ENCODE results near the gene PTCD3.

PTCD3 gene

DNA sequence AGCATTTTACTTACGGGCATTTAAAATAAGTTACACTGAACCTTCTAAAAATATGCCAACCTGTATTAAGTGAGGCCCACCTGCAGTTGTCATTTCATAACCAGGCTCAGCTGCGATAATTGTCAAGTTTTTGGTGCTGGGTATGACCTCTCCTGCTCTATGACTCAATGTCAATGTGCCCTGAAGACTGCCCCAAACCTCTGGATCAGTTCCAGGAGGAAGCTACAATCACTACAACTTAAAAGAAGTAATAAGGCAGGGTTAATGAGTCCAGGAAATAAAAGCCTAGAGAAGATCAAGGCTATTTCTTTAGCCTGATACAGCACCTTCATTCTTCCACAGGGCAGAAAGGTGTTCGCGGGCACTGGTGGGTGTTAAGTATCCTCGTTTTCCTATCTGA, 23.3 kb upstream of the PTCD3 start:
- no peak for DNase-seq (ENCODE audit: low read depth)

DNA sequence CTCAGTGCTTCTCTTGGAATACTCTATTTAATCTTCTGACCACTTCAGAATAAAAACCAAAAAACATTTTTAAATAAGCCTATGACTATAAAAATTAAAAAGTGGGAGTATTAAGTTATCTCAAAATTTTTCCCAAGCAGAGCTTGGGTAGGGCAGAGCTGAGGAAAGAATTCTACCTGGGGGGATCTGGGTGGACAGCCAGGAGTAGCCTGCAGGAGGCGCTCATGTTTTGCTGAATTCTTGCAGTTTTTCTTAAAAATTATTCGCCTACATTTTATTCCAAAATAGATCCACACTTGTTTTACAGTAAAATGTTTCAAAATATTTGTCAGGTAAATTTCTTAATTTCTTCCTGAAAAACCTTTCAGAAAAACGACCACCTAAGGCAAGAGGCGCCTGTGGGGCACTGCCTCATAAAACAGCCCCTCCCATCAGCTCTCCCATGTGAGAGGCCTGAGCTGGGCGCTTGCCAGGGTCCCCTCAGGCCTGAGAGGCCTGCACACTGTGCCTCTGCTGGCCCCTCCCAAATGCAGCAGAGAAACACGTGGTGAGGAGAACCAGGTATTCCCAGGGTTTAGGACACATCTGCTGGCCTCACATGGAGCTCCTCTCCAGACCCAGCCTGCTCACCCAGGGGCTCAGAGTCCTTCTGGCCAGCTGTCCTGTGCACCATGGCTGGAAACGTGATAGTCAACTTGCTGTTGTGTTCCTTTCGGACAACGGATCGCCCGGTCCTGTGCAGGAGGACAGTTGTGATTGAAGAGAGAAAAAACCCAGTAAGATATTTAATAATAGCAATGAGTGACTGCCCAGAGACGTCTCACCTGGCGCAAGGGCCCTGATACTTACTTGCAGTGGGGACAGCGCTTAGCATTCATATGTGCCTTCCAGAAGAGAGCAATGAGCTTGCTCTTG, 17.8 kb upstream of the PTCD3 start:
- no peak for DNase-seq (ENCODE audit: low read depth)

DNA sequence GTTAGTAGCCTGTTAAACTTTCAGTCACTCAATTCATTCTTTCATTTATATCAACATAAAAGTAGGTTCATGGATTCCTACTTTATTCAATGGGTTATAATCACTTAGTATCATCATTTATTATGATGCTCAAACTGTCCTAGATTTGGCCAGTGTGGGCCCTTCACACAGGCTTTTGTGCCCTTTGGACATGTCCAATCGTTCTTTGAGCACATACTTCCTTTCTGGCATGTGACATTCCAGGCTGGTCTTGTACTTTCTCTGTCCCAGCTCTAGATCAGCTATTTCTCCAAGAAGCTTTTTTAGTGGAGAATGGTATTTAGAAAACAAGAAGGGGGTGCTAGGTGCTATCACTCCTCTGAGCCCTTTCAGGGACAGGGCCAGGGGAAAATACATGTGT, 11.8 kb upstream of the PTCD3 start:
- DNase-seq (ENCODE audit: low read depth), result no peak

DNA sequence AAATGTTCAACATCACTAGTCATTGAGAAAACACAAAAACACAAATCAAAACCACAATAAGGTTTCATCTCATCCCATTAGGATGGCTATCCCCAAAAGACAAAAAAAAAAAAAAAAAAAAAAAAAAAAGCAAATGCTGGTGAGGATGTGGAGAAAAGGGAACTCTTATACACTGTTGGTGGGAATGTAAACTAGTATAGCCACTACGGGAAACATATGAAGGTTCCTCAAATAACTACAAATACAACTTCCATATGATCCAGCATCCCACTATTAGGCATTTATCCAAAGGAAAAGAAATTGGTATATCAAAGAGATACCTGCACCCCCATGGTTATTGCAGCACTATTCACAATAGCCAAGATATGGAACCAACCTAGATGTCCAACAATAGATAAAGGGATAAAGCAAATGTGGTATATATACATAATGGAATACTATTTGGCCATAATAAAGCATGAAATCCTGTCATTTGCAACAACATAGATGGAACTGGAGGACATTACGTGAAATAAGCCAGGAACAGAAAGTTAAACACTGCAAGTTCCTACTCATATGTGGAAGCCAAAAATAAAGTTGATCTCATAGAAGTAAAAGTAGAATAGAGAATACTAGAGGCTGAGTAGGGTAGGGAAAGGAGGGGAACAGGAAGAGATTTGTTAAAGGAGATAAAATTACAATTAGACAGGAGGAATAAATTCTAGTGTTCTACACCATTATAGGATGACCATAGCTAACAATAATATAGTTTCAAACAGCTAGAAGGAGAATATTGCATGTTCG, 8.7 kb upstream of the PTCD3 start:
- DNase-seq (ENCODE audit: low read depth), result no peak

DNA sequence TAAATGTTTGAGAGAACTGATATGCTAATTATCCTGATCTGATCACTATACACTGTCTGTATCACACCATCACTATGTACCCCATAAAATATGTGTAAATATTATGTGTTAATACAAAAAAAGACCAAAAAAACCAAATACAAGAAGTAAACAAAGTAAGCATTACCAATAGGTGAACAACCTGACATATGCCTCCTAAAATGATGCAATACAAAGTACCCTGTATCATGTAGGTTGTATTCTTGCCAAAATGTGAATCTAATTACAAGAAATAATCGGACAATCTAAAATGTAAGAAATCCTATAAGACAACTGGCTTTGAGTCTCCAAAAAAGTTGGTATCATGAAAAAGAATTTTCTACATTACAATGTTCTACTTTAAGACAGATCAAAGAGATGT, 8.1 kb upstream of the PTCD3 start:
- DNase-seq (ENCODE audit: low read depth), result no peak

DNA sequence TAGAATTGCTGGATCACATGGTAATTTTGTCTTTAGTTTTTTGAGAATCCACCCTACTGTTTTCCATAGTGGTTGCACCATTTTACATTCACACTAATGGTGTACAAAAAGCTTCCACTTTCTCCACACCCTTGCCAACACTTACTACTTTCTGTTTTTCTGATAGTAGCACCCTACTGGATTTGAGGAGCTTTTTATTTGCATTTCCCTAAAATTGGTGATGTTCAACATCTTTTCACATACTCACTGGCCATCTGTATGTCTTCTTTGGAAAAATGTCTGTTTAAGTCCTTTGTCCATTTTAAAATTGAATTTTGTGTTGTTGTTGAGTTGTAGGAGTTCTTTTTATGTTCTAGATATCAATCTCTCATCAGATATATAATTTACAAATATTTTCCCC, 3.9 kb upstream of the PTCD3 start:
- no peak for DNase-seq (ENCODE audit: low read depth)

DNA sequence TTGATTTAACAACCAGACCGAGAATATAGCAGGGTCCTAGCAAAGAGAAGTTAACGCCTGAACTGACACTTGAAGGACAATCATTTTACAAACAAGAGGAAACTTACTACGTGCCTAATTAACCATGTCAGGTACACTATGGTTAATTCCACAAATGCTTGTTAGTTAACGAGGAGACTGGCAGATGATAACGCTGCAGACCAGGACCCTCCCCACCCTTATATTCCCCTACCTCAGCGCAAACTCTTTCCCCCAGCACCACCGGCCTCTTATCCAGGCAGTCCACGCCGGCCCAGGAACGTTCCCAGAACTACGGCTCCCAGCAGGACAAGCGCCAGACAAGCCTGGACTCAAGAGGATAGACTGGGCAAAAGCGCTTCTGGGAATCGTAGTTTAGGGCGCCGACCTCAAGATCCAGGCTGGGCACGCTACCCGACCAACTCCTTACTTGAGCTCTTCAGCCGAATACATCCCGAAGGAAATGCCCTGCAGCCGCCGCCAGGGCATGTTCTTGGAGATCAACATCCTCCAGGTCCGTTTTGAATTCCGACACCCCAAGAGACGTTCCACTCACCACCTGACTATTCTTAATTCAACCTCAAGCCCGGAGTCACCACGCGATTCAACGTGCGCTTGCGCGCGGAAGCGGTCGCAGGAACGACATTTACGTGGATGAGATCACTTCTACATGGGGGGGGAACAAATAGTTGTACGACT, 625 bp upstream of the PTCD3 start, which contains the start of gene POLR1A:
Gene POLR1A (minus strand): TSS at position 635 of the 717 bp plus-strand sequence. CDS start 110 bp downstream, at position 525.
- DNase-seq (ENCODE audit: low read depth), result peak; percentile 94

DNA sequence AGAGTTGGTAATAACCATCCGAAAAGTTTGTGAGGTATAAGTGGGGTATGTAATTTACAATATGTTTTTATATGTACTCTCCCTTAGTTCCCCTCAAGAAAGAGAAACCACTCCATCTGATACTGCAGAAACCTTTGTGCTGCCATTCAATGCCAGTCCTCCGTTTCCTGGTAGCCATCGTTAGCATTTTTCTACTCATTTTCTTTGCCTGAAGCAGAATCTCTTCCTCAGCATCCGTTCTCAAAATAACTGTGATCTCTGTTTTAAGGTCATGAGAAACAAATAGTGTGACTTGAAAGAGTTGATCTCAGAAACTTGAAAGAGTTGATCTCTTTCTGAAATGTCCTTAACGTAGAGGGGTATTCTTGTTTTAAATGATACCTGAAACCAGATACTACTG, 996 bp downstream of the PTCD3 start:
- peak; percentile 14 for DNase-seq (ENCODE audit: low read depth)

DNA sequence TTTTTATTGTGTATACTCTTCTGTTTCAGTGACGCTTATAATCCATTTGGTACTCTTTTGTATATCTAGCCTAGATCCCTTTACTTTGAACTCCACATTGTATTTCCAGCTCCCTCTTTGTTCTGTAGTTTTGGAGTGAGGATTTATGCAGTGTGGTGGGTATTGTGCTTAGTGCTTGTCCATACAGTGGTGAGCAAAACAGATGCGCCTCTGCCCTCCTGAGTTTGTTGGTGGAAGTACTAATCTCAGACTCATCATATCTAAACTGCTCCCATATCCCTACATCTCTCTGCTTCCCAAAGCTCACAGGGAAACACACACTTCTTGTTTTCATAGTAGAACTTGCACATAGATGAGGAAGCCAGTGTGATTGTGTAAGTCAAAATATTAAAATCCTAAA, 12.1 kb downstream of the PTCD3 start:
- DNase-seq (ENCODE audit: low read depth), result no peak

DNA sequence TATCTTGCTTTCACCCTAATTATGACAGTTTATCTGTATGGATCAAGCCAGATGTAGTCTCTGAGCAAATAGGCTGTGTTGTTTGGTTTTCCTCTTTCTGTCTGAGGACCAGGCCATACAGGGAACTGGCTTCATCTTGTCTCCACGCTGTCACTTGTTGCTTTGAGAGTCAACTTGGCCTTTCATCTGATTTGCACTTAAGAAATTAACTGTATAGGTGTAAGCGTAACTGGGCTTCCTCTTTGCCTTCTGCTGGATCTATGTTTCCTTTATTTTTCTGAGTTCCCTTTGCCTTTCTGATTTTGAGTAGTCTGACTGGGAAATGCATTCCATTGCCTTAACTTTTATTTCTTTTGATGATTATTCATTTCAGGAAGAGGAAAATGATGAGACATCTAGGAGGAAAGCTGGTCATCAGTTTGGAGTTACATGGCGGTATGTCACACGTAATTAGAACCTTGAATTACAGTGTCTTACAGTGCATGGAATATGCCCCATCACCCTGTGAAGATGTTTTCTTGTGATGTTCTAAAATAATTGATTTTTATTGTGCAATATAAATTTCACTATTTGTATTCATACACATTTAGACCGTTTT, 17.4 kb downstream of the PTCD3 start:
- DNase-seq (ENCODE audit: low read depth), result no peak

DNA sequence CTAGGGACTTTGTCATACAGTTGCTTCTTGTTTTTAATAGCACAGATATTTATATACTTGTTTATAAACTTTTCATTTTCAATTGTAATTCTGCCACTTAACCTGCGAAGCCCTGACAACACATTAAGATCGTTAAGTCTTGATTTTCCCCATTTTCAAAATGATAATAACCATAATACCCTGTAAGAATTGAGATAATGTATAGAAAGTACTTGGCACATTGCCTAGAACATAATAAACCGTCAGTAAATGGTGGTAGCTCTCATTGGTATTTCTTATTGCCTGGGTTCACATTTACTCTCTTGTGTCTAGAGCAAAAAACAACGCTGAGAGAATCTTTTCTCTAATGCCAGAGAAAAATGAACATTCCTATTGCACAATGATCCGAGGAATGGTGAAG, 18.6 kb downstream of the PTCD3 start:
- DNase-seq (ENCODE audit: low read depth), result no peak

DNA sequence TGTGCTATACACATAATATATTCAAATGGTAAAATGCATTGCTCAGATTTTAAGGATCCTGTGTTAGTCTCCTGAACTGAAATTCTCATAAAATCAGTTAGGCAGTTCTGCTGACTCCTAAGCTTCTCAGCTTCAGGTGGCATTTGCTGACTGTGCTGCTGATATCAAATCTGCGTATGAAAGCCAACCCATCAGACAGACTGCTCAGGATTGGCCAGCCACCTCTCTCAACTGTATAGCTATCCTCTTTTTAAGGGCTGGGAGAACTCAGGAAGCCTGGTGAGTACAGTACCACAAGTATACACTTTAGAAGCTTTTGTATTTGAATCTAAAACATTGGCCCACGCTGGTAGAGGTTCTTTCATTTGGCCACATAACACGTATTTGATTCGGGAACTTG, 28.7 kb downstream of the PTCD3 start:
- DNase-seq (ENCODE audit: low read depth), result no peak

DNA sequence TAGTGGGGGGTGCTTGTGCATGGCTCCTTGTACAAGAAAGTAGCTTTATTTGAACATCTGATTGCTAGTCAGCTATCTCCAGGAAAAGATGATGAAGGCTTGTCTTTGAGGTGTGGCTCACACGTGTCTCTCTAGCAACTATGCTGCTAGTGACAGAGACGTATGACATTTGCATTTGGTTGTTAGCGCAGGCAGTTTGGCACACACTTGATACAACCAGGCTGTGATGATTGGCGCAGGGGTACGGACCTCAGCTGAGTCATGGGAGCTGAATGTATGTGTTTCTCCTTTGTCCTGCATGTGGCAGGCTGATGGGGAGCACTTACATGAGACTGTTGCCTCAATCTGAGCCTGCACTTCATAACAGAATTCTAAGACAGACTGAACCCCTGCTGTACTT, 29.6 kb downstream of the PTCD3 start:
- no peak for DNase-seq (ENCODE audit: low read depth)

DNA sequence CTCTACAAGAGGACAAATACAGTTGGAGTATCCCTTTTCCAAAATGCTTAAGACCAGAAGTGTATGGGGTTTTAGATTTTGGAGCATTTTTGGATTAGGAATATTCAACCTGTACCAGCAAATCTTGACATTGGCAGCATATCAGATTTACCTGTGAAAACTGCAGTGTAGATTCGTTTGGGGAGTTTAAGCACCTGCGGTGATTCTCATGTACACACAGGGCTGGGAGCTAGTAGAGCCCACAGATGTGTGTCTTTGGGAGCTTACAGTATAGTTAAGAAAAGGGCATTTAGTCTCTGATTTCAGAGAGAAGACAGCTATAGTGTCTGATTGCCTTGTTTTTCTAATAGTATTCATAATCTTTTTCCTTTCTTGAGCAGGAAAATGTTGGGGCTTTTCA, 30.1 kb downstream of the PTCD3 start:
- DNase-seq (ENCODE audit: low read depth), result no peak

DNA sequence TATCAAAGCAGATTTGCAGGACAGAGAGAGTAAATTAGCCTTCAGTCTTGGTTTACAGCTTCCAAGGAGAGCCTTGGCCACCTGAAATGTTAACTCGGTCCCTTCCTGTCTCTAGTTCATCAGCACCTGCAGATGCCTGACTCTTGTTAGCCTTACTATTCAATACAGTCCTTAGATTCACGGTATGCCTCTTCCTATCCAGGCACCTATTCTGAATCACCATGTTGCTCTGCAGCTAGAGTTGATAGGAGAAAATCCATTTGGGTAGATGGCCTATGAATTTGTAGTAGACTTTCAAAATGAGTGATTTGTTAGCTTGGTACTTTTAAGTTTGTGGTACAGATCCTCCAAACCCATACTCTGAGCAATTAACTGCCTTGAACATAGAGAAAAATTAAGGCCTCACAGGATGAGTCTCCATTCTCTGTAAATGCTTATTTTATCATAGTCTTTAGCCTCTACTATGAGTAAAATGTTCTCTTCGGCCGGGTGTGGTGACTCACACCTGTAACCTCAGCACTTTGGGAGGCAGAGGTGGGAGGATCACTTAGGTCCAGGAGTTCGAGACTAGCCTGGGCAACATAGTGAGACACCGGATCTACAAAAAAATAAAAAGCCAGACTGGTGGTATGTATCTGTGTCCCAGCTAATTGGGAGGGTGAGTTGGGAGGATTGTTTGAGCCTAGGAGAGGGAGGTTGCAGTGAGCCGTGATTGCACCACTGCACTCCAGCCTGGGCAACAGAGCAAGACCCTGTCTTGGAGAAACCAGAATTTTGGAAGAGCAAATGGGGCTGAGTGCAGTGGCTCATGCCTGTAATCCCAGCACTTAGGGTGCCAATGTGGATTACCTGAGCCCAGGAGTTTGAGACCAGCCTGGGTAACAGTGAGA, 32.9 kb downstream of the PTCD3 start:
- no peak for DNase-seq (ENCODE audit: low read depth)

DNA sequence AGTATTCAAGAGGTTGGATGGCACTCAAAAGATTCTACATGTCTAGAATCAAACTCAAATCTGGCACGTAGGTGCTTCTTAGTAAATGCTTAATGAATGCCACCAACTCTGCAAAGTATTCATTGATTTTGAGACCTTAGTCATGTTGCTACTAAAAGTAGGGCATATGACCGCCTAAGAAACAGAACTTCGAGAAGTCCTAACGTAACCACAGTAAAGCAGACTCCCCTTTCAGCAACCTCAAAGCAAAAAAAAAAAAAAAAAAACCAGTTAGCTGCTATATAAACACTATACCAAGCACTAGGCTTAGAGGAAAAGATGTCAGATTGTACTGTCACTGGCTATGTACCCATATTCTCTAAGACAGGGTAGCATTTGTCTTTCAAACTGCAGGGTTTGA, 33.9 kb downstream of the PTCD3 start:
- DNase-seq (ENCODE audit: low read depth), result no peak

DNA sequence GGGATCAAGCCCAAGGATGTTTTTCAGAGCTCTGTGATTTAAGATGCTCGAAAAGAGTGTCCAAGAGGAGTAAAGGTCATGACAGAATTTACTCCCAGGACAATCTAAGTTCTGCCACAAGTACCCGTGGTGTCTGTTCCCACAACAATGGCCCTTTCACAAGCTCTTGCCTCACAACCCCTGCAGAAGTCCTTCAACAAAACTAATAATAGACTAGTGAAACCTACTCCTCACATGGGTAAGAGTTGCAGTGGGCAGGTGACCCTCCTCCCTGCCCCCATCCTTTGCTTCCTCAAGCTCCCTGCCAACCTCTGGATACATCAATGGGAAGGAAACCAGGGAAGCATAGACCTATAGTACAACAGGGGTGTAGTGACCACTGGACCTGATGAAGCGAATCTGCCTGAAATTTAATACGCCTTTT, 34.9 kb downstream of the PTCD3 start:
- DNase-seq (ENCODE audit: low read depth), result no peak

DNA sequence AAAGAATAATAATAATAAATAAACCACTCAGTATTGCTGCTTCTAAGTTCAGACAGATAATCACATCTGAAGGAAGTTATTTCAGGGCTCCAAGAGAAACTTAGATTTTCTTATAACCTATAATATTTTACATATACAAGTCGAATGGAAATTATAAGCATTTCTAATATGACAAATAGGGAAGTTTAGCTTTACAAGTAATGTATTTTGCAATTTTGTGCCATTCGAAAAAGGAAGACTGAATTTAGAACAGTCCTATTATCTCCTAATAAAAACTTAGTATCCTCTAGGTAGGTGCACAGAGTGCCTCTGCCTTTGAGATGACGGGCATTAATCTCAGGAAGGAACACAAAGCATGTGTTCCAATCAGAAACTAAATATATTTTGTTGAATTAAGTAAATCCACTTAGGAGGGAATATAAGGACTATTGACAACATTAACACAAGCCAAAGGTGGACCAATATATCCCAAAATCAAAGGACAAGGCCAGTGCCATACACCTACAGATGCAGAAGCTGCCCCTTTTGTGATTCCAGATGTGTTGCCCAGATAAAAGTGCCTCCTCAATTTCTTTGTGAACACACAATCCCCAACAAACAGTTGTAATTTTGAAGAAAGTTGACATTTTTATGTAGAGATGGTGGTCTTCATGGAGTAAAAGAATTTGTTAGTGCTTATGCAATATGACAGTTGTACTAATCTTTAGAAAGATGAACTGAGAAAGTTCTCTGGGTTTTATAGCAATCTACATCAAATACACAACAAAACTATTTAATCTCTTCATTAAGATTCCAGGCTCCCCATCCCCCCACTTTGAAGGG, 36.6 kb downstream of the PTCD3 start:
- no peak for DNase-seq (ENCODE audit: low read depth)

DNA sequence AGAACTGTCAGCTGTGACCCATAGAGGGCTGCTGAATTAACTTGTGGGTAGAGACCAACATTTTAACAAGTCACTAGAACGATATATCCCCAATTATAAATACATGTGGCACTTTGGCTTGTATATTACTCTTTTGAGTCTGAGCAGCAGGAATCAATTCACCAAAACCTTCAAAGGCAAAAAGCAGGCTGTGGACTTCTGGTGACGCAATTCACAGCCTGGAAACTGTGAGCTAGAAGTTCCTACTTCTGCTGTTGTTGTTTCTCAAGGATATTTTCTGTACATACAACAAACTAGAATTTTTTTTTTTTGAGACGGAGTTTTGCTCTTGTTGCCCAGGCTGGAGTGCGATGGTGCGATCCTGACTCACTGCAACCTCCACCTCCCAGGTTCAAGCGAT, 37.3 kb downstream of the PTCD3 start:
- no peak for DNase-seq (ENCODE audit: low read depth)
